ENCODE results near the gene LTF. TPM values are rescaled to one million over a fixed set of nuclear protein-coding genes. Genes with fewer than 3 reads are reported as not detected.
A peak's percentile ranks its signal among the peaks of the same experiment; 100 is the strongest.

The LTF gene
- total and polyA plus RNA-seq, 2 experiments from 2014 or later: 0.73 to 1.3 TPM

- Mint-ChIP-seq H3K27ac (no peak overlapping the region), H3K36me3 (ENCODE audit: low read depth) (no peaks in the 10 kb centered on the region; the same call in 2 of the 3 replicates), H3K9me3 (no peaks in the 10 kb centered on the region), H3K27me3 (ENCODE audit: insufficient read depth, low read depth, poor library complexity) (peaks cover 17% of the 10 kb centered on the region), H3K4me1 (peaks cover 24% of the 10 kb centered on the region), H3K4me3 (no peak overlapping the region)
- H3K4me1 ChIP-seq (ENCODE audit: insufficient read depth): peaks cover 24% of the 10 kb centered on the region
- TF ChIP-seq ZNF114 (CRISPR knock-in tag; IDR thresholded peaks at IDR 0.05): no peak
- no peak overlapping the region for H3K27ac ChIP-seq (ENCODE audit: low read depth)
- no peak overlapping the region for H3K4me2 ChIP-seq
- ATAC-seq: no peak
- H3K36me3 ChIP-seq (ENCODE audit: insufficient read depth): no peaks in the 10 kb centered on the region
- H3K79me2 ChIP-seq (replicated peaks; ENCODE audit: insufficient read depth): no peaks in the 10 kb centered on the region
- no peaks in the 10 kb centered on the region for H4K20me1 ChIP-seq (replicated peaks; ENCODE audit: insufficient read depth)
- H2AFZ ChIP-seq: no peak overlapping the region
- DNase-seq (ENCODE audit: low spot score): no peak
- H3K9me2 ChIP-seq (ENCODE audit: insufficient read depth): no peaks in the 10 kb centered on the region; the same call in 1 of the 2 replicates
- peaks cover 8% of the 10 kb centered on the region; the same call in 1 of the 2 replicates for H3F3A ChIP-seq (replicated peaks; ENCODE audit: low read depth)
- H3K4me3 ChIP-seq: no peak overlapping the region
- H3K27me3 ChIP-seq (ENCODE audit: insufficient read depth): no peaks in the 10 kb centered on the region
These were observed 44.3 kb upstream of the LTF start for GRCh38 chr3:46508850-46509591.

GRCh38 chr3:46506526-46506925, 41.8 kb upstream of the LTF start:
- no peak for ATAC-seq

GRCh38 chr3:46505953-46506352, 41.2 kb upstream of the LTF start:
- peak overlapping the region; percentile 52 for H2AFZ ChIP-seq
- no peak for TF ChIP-seq STAT1 (IDR thresholded peaks at IDR 0.05; ENCODE audit: unreplicated experiment)
- TF ChIP-seq EZH2 (IDR thresholded peaks at IDR 0.05; ENCODE audit: low read depth, unreplicated experiment): no peak
- TF ChIP-seq REST (IDR thresholded peaks at IDR 0.05; ENCODE audit: unreplicated experiment): no peak
- TF ChIP-seq ZNF331 (CRISPR knock-in tag; IDR thresholded peaks at IDR 0.05; ENCODE audit: low read depth): no peak
- no peak for TF ChIP-seq NANOG (IDR thresholded peaks at IDR 0.05; ENCODE audit: borderline replicate concordance)
- no peak for TF ChIP-seq JUNB (IDR thresholded peaks at IDR 0.05; ENCODE audit: unreplicated experiment)
- no peak for TF ChIP-seq CTCF (conservative IDR thresholded peaks at IDR 0.05; ENCODE audit: low read depth in 2 of 2)

More at GRCh38 chr3:46506526-46506925, 41.8 kb upstream of the LTF start:
- Histone ChIP-seq H3K79me2 (replicated peaks; ENCODE audit: insufficient read depth) (no peaks in the 10 kb centered on the region), H3F3A (replicated peaks; ENCODE audit: low read depth) (peaks cover 8% of the 10 kb centered on the region; the same call in 1 of the 2 replicates), H3K36me3 (ENCODE audit: insufficient read depth) (no peaks in the 10 kb centered on the region), H3K27me3 (ENCODE audit: insufficient read depth) (no peaks in the 10 kb centered on the region), H3K4me1 (ENCODE audit: insufficient read depth) (peaks cover 24% of the 10 kb centered on the region), H4K20me1 (replicated peaks; ENCODE audit: insufficient read depth) (no peaks in the 10 kb centered on the region), H3K9me2 (ENCODE audit: insufficient read depth) (no peaks in the 10 kb centered on the region; the same call in 1 of the 2 replicates), H3K4me3 (no peak overlapping the region), H3K4me2 (no peak overlapping the region), H2AFZ (peak overlapping the region; percentile 52), H3K27ac (ENCODE audit: low read depth) (no peak overlapping the region)
- DNase-seq (ENCODE audit: low spot score): no peak
- Mint-ChIP-seq H3K27me3 (ENCODE audit: insufficient read depth, low read depth, poor library complexity) (peaks cover 17% of the 10 kb centered on the region), H3K4me1 (peaks cover 29% of the 10 kb centered on the region), H3K4me3 (no peak overlapping the region), H3K9me3 (no peaks in the 10 kb centered on the region), H3K27ac (no peak overlapping the region), H3K36me3 (ENCODE audit: low read depth) (no peaks in the 10 kb centered on the region; the same call in 2 of the 3 replicates)
- TF ChIP-seq ZNF114 (CRISPR knock-in tag; IDR thresholded peaks at IDR 0.05) (no peak), ETS1 (IDR thresholded peaks at IDR 0.05) (no peak), EZH2 (IDR thresholded peaks at IDR 0.05; ENCODE audit: low read depth, unreplicated experiment) (no peak), STAT1 (IDR thresholded peaks at IDR 0.05; ENCODE audit: unreplicated experiment) (no peak)

More at GRCh38 chr3:46505953-46506352, 41.2 kb upstream of the LTF start:
- peaks cover 24% of the 10 kb centered on the region for H3K4me1 ChIP-seq (ENCODE audit: insufficient read depth)
- ATAC-seq (peak; percentile 85), DNase-seq (ENCODE audit: low spot score) (no peak)
- H3K27me3 ChIP-seq (ENCODE audit: insufficient read depth): no peaks in the 10 kb centered on the region
- Mint-ChIP-seq H3K27me3 (ENCODE audit: insufficient read depth, low read depth, poor library complexity) (peaks cover 13% of the 10 kb centered on the region), H3K27ac (peak overlapping the region; percentile 18; the same call in 1 of the 2 replicates), H3K4me3 (no peak overlapping the region; the same call in 2 of the 3 replicates), H3K4me1 (peaks cover 29% of the 10 kb centered on the region), H3K9me3 (no peaks in the 10 kb centered on the region), H3K36me3 (ENCODE audit: low read depth) (no peaks in the 10 kb centered on the region; the same call in 2 of the 3 replicates)
- no peaks in the 10 kb centered on the region for H4K20me1 ChIP-seq (replicated peaks; ENCODE audit: insufficient read depth)
- H3K27ac ChIP-seq (ENCODE audit: low read depth): no peak overlapping the region
- no peaks in the 10 kb centered on the region for H3K36me3 ChIP-seq (ENCODE audit: insufficient read depth)
- H3K4me2 ChIP-seq: no peak overlapping the region
- no peak overlapping the region for H3K4me3 ChIP-seq
- no peaks in the 10 kb centered on the region for H3K79me2 ChIP-seq (replicated peaks; ENCODE audit: insufficient read depth)
- no peaks in the 10 kb centered on the region; the same call in 1 of the 2 replicates for H3K9me2 ChIP-seq (ENCODE audit: insufficient read depth)
- peaks cover 8% of the 10 kb centered on the region; the same call in 1 of the 2 replicates for H3F3A ChIP-seq (replicated peaks; ENCODE audit: low read depth)
